IMR-90 (cell line): ENCODE measurements around the gene TRMT6. TPM values are rescaled to one million over a fixed set of nuclear protein-coding genes. Genes with fewer than 3 reads are reported as not detected.

Source experiments
- ATAC-seq: fragments of 200-7000 bp; cut with Tn5 transposase; 2 replicates; pipeline ENCODE4 v1.9.1; 2020; ENCODE audit warnings: low read depth, mild to moderate bottlenecking, moderate library complexity
- BruUV-seq: library from RNA; stranded (reverse); fragments of 400-500 nt; replicated peaks from 2 replicates; lab custom pipeline; 2021; lab: Mats Ljungman, UMichigan
- CTCF ChIA-PET: fragments of 300-600 bp; formaldehyde crosslinking; extraction: SDS; loops from one replicate; lab custom pipeline; 2021; ENCODE audit warnings: antibody characterized with exemption; lab: Yijun Ruan, JAX
- POLR2A ChIA-PET: fragments of 300-600 bp; sonication (Branson Sonifier 250); formaldehyde crosslinking; loops from one replicate; lab custom pipeline; 2022; ENCODE audit warnings: antibody characterized with exemption; ENCODE audit not compliant: unreplicated experiment; lab: Charles Lee
- DNase-seq: peaks from one replicate; pipeline ENCODE4 v3.0.0; 2013
- H2AFZ ChIP-seq: replicated peaks from 2 replicates; pipeline ENCODE3; 2013; ENCODE audit warnings: low read length, mild to moderate bottlenecking; ENCODE audit not compliant: poor library complexity
- H2AK5ac ChIP-seq: 2 replicates; pipeline ENCODE4 v1.6.1; 2013; ENCODE audit warnings: low read depth, low read length, inconsistent platforms
- H2AK9ac ChIP-seq: replicated peaks from 2 replicates; pipeline ENCODE3; 2013; ENCODE audit warnings: mild to moderate bottlenecking, low read depth, low read length, moderate library complexity; ENCODE audit not compliant: poor library complexity
- H2BK120ac ChIP-seq: 2 replicates; pipeline ENCODE4 v1.6.1; 2013; ENCODE audit warnings: low read depth, low read length, inconsistent platforms
- H2BK15ac ChIP-seq: 3 replicates; pipeline ENCODE4 v1.6.1; 2013; ENCODE audit warnings: low read depth, low read length, inconsistent platforms
- H2BK20ac ChIP-seq: 2 replicates; pipeline ENCODE4 v1.6.1; 2013; ENCODE audit warnings: low read depth, mild to moderate bottlenecking, inconsistent platforms, low read length, moderate library complexity
- H2BK5ac ChIP-seq: 2 replicates; pipeline ENCODE4 v1.6.1; 2013; ENCODE audit warnings: mild to moderate bottlenecking, low read depth, low read length, inconsistent platforms; ENCODE audit not compliant: poor library complexity, severe bottlenecking
- H3K14ac ChIP-seq: replicated peaks from 2 replicates; pipeline ENCODE4 v1.6.1; 2013; ENCODE audit warnings: low read depth, low read length, inconsistent platforms
- H3K18ac ChIP-seq: 2 replicates; pipeline ENCODE4 v1.6.1; 2013; ENCODE audit warnings: low read depth, low read length, control low read depth
- H3K23ac ChIP-seq: 2 replicates; pipeline ENCODE4 v1.6.1; 2013; ENCODE audit warnings: low read depth, low read length, inconsistent platforms
- H3K27ac ChIP-seq: 2 replicates; pipeline ENCODE4 v1.5.1; 2013; ENCODE audit warnings: mild to moderate bottlenecking, control low read depth, low read length; ENCODE audit not compliant: insufficient read depth
- H3K27me3 ChIP-seq: 2 replicates; pipeline ENCODE4 v1.6.1; 2013; ENCODE audit warnings: low read length; ENCODE audit not compliant: control insufficient read depth, insufficient read depth
- H3K36me3 ChIP-seq: 2 replicates; pipeline ENCODE4 v1.6.1; 2013; ENCODE audit warnings: low read length, mixed read lengths; ENCODE audit not compliant: control insufficient read depth, insufficient read depth
- H3K4ac ChIP-seq: 2 replicates; pipeline ENCODE4 v1.6.1; 2013; ENCODE audit warnings: low read depth, low read length, inconsistent platforms
- H3K4me1 ChIP-seq: 2 replicates; pipeline ENCODE4 v1.6.1; 2013; ENCODE audit warnings: low read length, mixed read lengths; ENCODE audit not compliant: control insufficient read depth, insufficient read depth
- H3K4me2 ChIP-seq: 2 replicates; pipeline ENCODE4 v1.6.1; 2013; ENCODE audit warnings: low read depth, mild to moderate bottlenecking, control low read depth, low read length, moderate library complexity
- H3K4me3 ChIP-seq: 2 replicates; pipeline ENCODE4 v1.5.1; 2013; ENCODE audit warnings: low read depth, mild to moderate bottlenecking, control low read depth, low read length, moderate library complexity; ENCODE audit not compliant: insufficient read depth
- H3K56ac ChIP-seq: 2 replicates; pipeline ENCODE4 v1.6.1; 2013; ENCODE audit warnings: low read length, inconsistent platforms; ENCODE audit not compliant: insufficient read depth; ENCODE audit errors: extremely low read depth
- H3K79me1 ChIP-seq, 2 experiments: 2 replicates each; pipeline ENCODE4 v1.6.1; 2013; ENCODE audit warnings: low read length in 2 of 2, inconsistent platforms in 1 of 2, low read depth in 1 of 2
- H3K9ac ChIP-seq: 2 replicates; pipeline ENCODE4 v1.6.1; 2013; ENCODE audit warnings: low read depth, low read length, control low read depth
- H3K9me1 ChIP-seq: 2 replicates; pipeline ENCODE4 v1.6.1; 2013; ENCODE audit warnings: low read length, inconsistent platforms; ENCODE audit not compliant: insufficient read depth
- H3K9me3 ChIP-seq: 2 replicates; pipeline ENCODE4 v1.6.1; 2013; ENCODE audit warnings: low read length; ENCODE audit not compliant: control insufficient read depth, insufficient read depth
- H4K20me1 ChIP-seq: 2 replicates; pipeline ENCODE4 v1.6.1; 2013; ENCODE audit warnings: low read length, inconsistent platforms; ENCODE audit not compliant: insufficient read depth
- H4K5ac ChIP-seq: 2 replicates; pipeline ENCODE4 v1.6.1; 2013; ENCODE audit warnings: mild to moderate bottlenecking, low read depth, low read length, control low read depth
- H4K8ac ChIP-seq, 2 experiments: 2 replicates each; pipeline ENCODE4 v1.6.1; 2013; ENCODE audit warnings: low read depth in 2 of 2, low read length in 2 of 2, control low read depth in 1 of 2, inconsistent platforms in 1 of 2
- H4K91ac ChIP-seq: 2 replicates; pipeline ENCODE4 v1.6.1; 2013; ENCODE audit warnings: low read depth, low read length, inconsistent platforms; ENCODE audit not compliant: insufficient read depth
- BHLHE40 ChIP-seq: fragments of 150-350 bp; IDR thresholded peaks from 2 replicates; pipeline ENCODE4 v1.6.1; 2016; ENCODE audit warnings: mild to moderate bottlenecking, low read depth, low read length
- MAFK ChIP-seq: IDR thresholded peaks from 2 replicates; pipeline ENCODE4 v1.6.1; 2012; ENCODE audit warnings: low read depth, low read length, improper control_type of control experiment
- NFE2L2 ChIP-seq: fragments of 150-350 bp; IDR thresholded peaks from 2 replicates; pipeline ENCODE4 v1.6.1; 2016; ENCODE audit warnings: low read depth, mild to moderate bottlenecking, low read length
- SMC3 ChIP-seq: fragments of 150-350 bp; IDR thresholded peaks from 2 replicates; pipeline ENCODE4 v1.6.1; 2016; ENCODE audit warnings: low read depth, mild to moderate bottlenecking, antibody characterized with exemption, low read length, moderate library complexity
- WGBS, 2 experiments: methylation state at CpG; one replicate each; pipeline versions ENCODE4 v1.1.5 to v1.1.7; 2013; ENCODE audit warnings: missing lambda C conversion rate in 2 of 2; ENCODE audit not compliant: insufficient read length in 1 of 2; ENCODE audit errors: extremely low coverage in 2 of 2; 5-methylcytosine and 5-hydroxymethylcytosine counted together
- dilution Hi-C: fragments of 300-500 bp; cut with HindIII; formaldehyde crosslinking; loops from one replicate; pipeline ENCODE4 v1.14.3; 2018; ENCODE audit warnings: low sequenced_read_pairs; ENCODE audit not compliant: unreplicated experiment
- in situ Hi-C: fragments of 300-500 bp; cut with MboI; formaldehyde crosslinking; loops from 3 replicates; pipeline ENCODE4 v1.14.3; 2019; ENCODE audit warnings: low sequenced_read_pairs, inconsistent platforms, mixed read lengths
- intact Hi-C: fragments of 100-400 bp; cut with micrococcal nuclease; formaldehyde crosslinking; loops from 2 replicates; pipeline ENCODE4 v1.10.0; 2022
- polyA plus RNA-seq, 3 experiments: library from polyadenylated mRNA; depleted of rRNA; stranded (reverse); fragments of >200 nt; gene quantifications; 2 replicates each; pipeline ENCODE4 v1.2.3, GENCODE V29; 2012; ENCODE audit warnings: low replicate concordance in 1 of 3
- total RNA-seq: library from RNA; depleted of rRNA; stranded (reverse); fragments of >200 nt; gene quantifications from 2 replicates; pipeline ENCODE4 v1.2.3, GENCODE V29; 2012

Gene TRMT6
- total and polyA plus RNA-seq, 2 of the 4 experiments (the other 2 are of a cell fraction) = 7.2 to 8.0 TPM

DNA sequence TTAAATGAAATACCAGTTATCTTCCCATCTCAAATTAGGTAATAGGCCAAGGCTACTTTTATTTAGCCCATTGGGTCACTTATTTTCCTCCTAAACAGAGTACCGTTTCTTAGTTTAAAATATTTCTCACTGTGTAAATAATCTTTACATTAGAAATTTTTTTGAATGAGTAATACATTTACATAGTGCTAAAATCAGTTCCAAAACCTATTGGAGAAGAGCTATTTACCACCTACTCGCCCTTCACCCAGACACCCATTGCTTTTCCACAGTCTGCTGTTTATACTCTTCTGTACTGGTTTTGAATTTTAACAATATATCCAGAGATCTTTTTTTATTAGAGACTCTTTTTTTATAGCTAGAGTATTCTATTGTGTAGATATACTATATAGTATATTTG, 37.0 kb upstream of the TRMT6 start:
- CTCF ChIA-PET = no interaction called here

More for the DNA sequence above, 37.0 kb upstream of the TRMT6 start:
- Histone ChIP-seq H2AFZ (no peak overlapping the region), H2AK5ac (no peak overlapping the region), H3K4me1 (no peaks in the 10 kb centered on the region), H3K79me1 (peaks cover 0 to 3% of the 10 kb centered on the region in 2 experiments; a peak in 1 of 4 replicates), H3K14ac (no peak overlapping the region), H2BK15ac (no peak overlapping the region), H3K27me3 (no peaks in the 10 kb centered on the region), H3K4ac (no peak overlapping the region), H3K9me3 (no peaks in the 10 kb centered on the region), H3K4me3 (no peak overlapping the region), H3K23ac (no peak overlapping the region), H2BK5ac (no peak overlapping the region), H3K27ac (no peak overlapping the region), H4K8ac (no peak overlapping the region), H3K56ac (no peak overlapping the region), H2AK9ac (no peak overlapping the region), H3K36me3 (0 out of 2 replicates have a peak, but pooled peaks cover 1% of the 10 kb centered on the region), H4K20me1 (no peaks in the 10 kb centered on the region), H2BK20ac (no peak overlapping the region), H4K5ac (no peak overlapping the region), H3K18ac (no peak overlapping the region), H3K9ac (no peak overlapping the region), H4K91ac (no peak overlapping the region), H2BK120ac (no peak overlapping the region), H3K9me1 (no peaks in the 10 kb centered on the region), H3K4me2 (no peak overlapping the region)
- dilution Hi-C loops (no loop called here), intact Hi-C loops (no loop called here), in situ Hi-C loops (no loop called here)
- WGBS, 2 experiments = no CpG with 5 or more reads among the region's 2 CpGs
- TF ChIP-seq BHLHE40 (no peak), MAFK (no peak), NFE2L2 (no peak), SMC3 (no peak)
- POLR2A ChIA-PET = no interaction called here
- ATAC-seq (no peak), DNase-seq (no peak)
- no TSS peak for BruUV-seq
